GM18498 (cell line): ENCODE results near the gene PPM1B.
A peak's percentile ranks its signal among the peaks of the same experiment; 100 is the strongest.
"Not testable (repeated sequence)": the region's sequence is repeated elsewhere in the genome, so short reads cannot be mapped to it uniquely, and the experiment has no call there.

Source experiments
- ATAC-seq: cut with Tn5 transposase; IDR thresholded peaks from one replicate; pipeline ENCODE4 v1.9.1; 2021; ENCODE audit warnings: mild to moderate bottlenecking, moderate library complexity; ENCODE audit not compliant: unreplicated experiment

Gene PPM1B

GRCh38 chr2:44168681-44169154, at the start of gene PPM1B:
Gene PPM1B (plus strand): TSS chr2:44168875. CDS start chr2:44201200, 32,325 bp downstream.
- peak; percentile 75 for ATAC-seq

GRCh38 chr2:44119878-44120277, 48.8 kb upstream of the PPM1B start:
- no peak for ATAC-seq

- no peak for ATAC-seq
Observed at GRCh38 chr2:44120428-44120827, 48.2 kb upstream of the PPM1B start.

- no peak for ATAC-seq
Observed at GRCh38 chr2:44121899-44122298, 46.8 kb upstream of the PPM1B start.

GRCh38 chr2:44124500-44124899, 44.2 kb upstream of the PPM1B start:
- ATAC-seq, result no peak

GRCh38 chr2:44126106-44126797, 42.4 kb upstream of the PPM1B start:
- ATAC-seq, result no peak

- no peak for ATAC-seq
Observed at GRCh38 chr2:44130441-44130840, 38.2 kb upstream of the PPM1B start.

GRCh38 chr2:44131177-44131576, 37.5 kb upstream of the PPM1B start:
- no peak for ATAC-seq

- not testable (repeated sequence) for ATAC-seq
Observed at GRCh38 chr2:44133602-44134001, 35.1 kb upstream of the PPM1B start.

- no peak for ATAC-seq
Observed at GRCh38 chr2:44134848-44135247, 33.8 kb upstream of the PPM1B start.

GRCh38 chr2:44135296-44135695, 33.4 kb upstream of the PPM1B start:
- ATAC-seq, result no peak

GRCh38 chr2:44135771-44136170, 32.9 kb upstream of the PPM1B start:
- ATAC-seq, result no peak

GRCh38 chr2:44136252-44136651, 32.4 kb upstream of the PPM1B start:
- ATAC-seq, result no peak

GRCh38 chr2:44137048-44137447, 31.6 kb upstream of the PPM1B start:
- ATAC-seq, result no peak

- no peak for ATAC-seq
Observed at GRCh38 chr2:44137872-44138551, 30.7 kb upstream of the PPM1B start.

GRCh38 chr2:44139741-44140140, 28.9 kb upstream of the PPM1B start:
- no peak for ATAC-seq

- no peak for ATAC-seq
Observed at GRCh38 chr2:44142306-44142705, 26.4 kb upstream of the PPM1B start.

- ATAC-seq, result no peak
Observed at GRCh38 chr2:44143701-44144100, 25.0 kb upstream of the PPM1B start.

- ATAC-seq, result no peak
Observed at GRCh38 chr2:44148999-44149398, 19.7 kb upstream of the PPM1B start.

- no peak for ATAC-seq
Observed at GRCh38 chr2:44150473-44150872, 18.2 kb upstream of the PPM1B start.

- ATAC-seq, result no peak
Observed at GRCh38 chr2:44152865-44153669, 15.6 kb upstream of the PPM1B start.
